Measurements from ENCODE around the gene ZNF469. TPM values are rescaled to one million over a fixed set of nuclear protein-coding genes. Genes with fewer than 3 reads are reported as not detected.

ZNF469 gene
- total and polyA plus RNA-seq, 4 donors: 0.04 to 0.50 (median 0.36) TPM

DNA sequence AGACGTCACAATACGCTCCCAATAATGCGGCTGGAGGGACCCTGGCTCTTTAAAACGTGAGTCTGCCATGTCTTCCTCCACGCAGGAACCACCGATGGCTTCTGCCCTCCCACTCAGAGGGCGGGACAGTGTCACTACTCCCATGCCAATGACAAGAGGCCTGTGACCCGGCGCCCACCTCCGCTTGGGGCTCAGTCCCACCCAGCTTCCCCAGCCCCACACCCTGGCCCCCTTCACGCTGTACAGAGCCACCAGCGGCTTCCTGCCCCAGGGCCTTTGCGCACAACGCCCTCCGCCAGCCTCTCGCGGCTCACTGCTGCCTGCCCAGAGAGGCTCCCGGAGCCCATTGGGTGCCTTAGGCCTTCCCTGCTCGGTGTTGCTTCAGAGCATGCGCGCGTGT, 29.5 kb upstream of the ZNF469 start:
- DNase-seq (ENCODE audit: low spot score): no peak
- no peaks in the 10 kb centered on the region for H3K36me3 ChIP-seq (ENCODE audit: control insufficient read depth in 4 of 4, insufficient read depth in 3 of 4, low read depth in 1 of 4, low read length in 3 of 4)
- H3K4me3 ChIP-seq (ENCODE audit: low read depth in 1 of 3, low read length in 3 of 3): no peak overlapping the region
- TF ChIP-seq HNF4A (conservative IDR thresholded peaks at IDR 0.05) (no peak), SP1 (IDR thresholded peaks at IDR 0.05) (no peak), ATF3 (IDR thresholded peaks at IDR 0.05) (no peak), FOXA2 (IDR thresholded peaks at IDR 0.05) (no peak), REST (IDR thresholded peaks at IDR 0.05) (no peak), GABPA (IDR thresholded peaks at IDR 0.05 in 1 of 2, conservative IDR thresholded peaks at IDR 0.05 in 1 of 2) (no peak), FOXA1 (IDR thresholded peaks at IDR 0.05) (no peak), HNF4G (IDR thresholded peaks at IDR 0.05) (no peak)
- TF ChIP-seq, protein P1, sequence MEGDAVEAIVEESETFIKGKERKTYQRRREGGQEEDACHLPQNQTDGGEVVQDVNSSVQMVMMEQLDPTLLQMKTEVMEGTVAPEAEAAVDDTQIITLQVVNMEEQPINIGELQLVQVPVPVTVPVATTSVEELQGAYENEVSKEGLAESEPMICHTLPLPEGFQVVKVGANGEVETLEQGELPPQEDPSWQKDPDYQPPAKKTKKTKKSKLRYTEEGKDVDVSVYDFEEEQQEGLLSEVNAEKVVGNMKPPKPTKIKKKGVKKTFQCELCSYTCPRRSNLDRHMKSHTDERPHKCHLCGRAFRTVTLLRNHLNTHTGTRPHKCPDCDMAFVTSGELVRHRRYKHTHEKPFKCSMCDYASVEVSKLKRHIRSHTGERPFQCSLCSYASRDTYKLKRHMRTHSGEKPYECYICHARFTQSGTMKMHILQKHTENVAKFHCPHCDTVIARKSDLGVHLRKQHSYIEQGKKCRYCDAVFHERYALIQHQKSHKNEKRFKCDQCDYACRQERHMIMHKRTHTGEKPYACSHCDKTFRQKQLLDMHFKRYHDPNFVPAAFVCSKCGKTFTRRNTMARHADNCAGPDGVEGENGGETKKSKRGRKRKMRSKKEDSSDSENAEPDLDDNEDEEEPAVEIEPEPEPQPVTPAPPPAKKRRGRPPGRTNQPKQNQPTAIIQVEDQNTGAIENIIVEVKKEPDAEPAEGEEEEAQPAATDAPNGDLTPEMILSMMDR (IDR thresholded peaks at IDR 0.05; ENCODE audit: low read depth, low read length, missing input control): no peak
- H3K9me3 ChIP-seq (ENCODE audit: control insufficient read depth in 4 of 4, low read length in 3 of 4): no peaks in the 10 kb centered on the region
- H3K9ac ChIP-seq (ENCODE audit: low read depth in 1 of 2, low read length in 2 of 2): no peak overlapping the region
- 90% methylated on average over 22 of the region's 22 CpGs for WGBS
- no peaks in the 10 kb centered on the region for H3K4me1 ChIP-seq (ENCODE audit: control insufficient read depth in 4 of 4, insufficient read depth in 4 of 4, low read length in 3 of 4)
- no peak overlapping the region for H3K27ac ChIP-seq (ENCODE audit: low read depth in 1 of 2, low read length in 2 of 2)
- H3K27me3 ChIP-seq (ENCODE audit: control insufficient read depth in 4 of 4, insufficient read depth in 4 of 4, low read length in 3 of 4): no peaks in the 10 kb centered on the region

- no peak overlapping the region for H3K27ac ChIP-seq (ENCODE audit: low read depth in 1 of 2, low read length in 2 of 2)
- H3K9me3 ChIP-seq (ENCODE audit: control insufficient read depth in 4 of 4, low read length in 3 of 4): no peaks in the 10 kb centered on the region
- 74% methylated on average over 12 of the region's 12 CpGs for WGBS
- H3K4me3 ChIP-seq (ENCODE audit: low read depth in 1 of 3, low read length in 3 of 3): no peak overlapping the region
- H3K4me1 ChIP-seq (ENCODE audit: control insufficient read depth in 4 of 4, insufficient read depth in 4 of 4, low read length in 3 of 4): no peaks in the 10 kb centered on the region
- no peak for TF ChIP-seq ATF3 (IDR thresholded peaks at IDR 0.05)
- no peak for TF ChIP-seq FOXA1 (IDR thresholded peaks at IDR 0.05)
- no peak for TF ChIP-seq NR2F2 (IDR thresholded peaks at IDR 0.05)
- TF ChIP-seq RXRA (IDR thresholded peaks at IDR 0.05): no peak
- no peak for TF ChIP-seq TAF1 (conservative IDR thresholded peaks at IDR 0.05)
- no peaks in the 10 kb centered on the region for H3K27me3 ChIP-seq (ENCODE audit: control insufficient read depth in 4 of 4, insufficient read depth in 4 of 4, low read length in 3 of 4)
- no peaks in the 10 kb centered on the region for H3K36me3 ChIP-seq (ENCODE audit: control insufficient read depth in 4 of 4, insufficient read depth in 3 of 4, low read depth in 1 of 4, low read length in 3 of 4)
- no peak for DNase-seq (ENCODE audit: low spot score)
- H3K9ac ChIP-seq (ENCODE audit: low read depth in 1 of 2, low read length in 2 of 2): no peak overlapping the region
Measured at GRCh38 chr16:88353691-88354090, 29.1 kb upstream of the ZNF469 start.
